ENCODE data around the gene SCART1.
"Not testable (repeated sequence)": the region's sequence is repeated elsewhere in the genome, so short reads cannot be mapped to it uniquely, and the experiment has no call there.

The SCART1 gene

DNA sequence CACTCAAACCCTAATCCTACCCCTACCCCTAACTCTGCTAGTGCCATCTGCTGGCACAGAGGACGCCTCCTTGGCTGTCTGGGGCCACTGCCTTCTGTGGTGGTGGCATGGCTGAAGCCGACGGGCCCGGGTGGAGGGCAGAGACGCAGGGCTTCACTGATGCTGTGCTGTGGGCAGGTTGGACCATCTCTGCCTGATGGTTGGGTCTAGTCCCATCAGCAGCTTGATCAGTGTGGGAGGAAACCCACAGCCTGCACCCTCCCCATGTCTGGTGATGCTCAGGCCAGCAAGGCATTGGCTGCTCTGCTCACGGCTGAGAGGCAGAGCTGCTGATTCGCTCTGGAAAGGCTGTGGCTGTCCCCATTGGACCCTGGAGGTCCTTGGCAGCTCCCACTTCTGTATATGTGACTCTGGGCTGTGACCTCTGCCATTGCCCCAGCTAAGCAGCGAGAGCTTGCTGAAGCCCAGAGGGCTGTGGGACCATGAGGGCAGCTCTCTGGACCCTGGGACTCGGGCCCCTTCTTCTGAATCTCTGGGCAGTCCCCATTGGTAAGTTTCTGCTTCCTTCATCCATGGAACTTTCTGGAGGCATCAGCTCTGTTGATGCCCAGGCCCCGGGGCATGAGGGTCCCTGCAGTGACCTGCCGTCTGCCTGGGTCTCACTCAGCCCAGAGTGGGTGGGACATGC is at the start of gene SCART1:
Gene SCART1 (plus strand): TSS at position 430 of the 688 bp plus-strand sequence. CDS start 53 bp downstream, at position 483.
- DNase-seq: no peak

DNA sequence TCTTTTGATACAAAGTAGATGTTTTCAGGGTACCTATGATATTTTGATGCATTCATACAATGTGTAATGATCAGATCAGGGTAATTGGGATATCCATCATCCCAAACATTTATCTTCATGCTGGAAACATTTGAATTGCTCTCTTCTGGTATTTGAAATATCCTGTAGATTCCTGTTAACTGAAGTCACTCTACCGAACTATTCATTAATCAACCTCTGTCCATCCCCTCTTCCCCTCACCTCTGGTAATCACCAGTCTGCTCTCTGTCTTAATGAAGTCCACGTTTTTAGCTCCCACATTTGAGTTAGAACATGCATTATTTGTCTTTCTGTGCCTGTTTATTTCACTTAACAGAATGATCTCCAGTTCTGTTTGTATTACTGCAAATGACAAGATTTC is 48.5 kb upstream of the SCART1 start:
- no peak for DNase-seq

GRCh38 chr10:133405844-133406527 is 47.8 kb upstream of the SCART1 start:
- no peak for DNase-seq

DNA sequence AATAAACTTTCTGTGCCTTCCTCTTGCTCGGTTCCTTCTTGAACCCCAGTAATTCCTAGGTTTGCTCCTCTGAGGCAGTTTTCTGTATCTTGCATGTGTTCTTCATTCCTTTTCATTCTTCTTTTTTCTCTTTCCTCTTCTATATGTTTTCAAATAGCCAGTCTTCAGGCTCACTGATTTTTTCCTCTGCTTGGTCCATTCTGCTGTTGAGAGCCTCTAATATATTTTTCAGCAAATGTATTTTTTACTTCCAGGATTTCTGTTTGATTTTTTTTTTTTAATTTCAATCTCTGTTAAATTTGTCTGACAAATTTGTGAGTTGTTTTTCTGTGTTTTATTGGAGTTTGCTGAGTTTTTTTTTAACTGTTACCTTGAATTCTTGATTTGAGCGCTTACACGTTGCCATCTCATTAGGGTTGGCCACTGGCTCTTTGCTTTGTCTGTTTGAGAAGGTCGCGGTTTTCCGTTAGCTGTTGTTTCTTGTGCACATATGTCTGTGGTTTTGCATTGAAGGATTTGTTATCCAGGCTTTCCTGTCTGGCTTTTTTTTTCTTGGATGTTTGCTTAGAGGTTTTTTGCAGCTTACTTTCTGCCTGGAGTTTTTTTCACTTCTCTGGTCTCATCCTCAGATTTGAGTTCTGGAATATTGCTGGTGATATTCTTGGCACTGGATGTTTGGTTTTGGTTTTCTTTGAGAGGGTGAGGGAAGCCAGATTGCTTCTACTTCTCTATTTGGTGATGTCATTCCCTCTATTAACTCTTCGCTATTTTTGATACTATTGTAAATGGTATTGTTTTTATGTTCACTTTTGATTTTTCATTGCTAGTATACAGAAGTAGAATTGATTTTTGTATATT is 42.0 kb upstream of the SCART1 start:
- DNase-seq: no peak

DNA sequence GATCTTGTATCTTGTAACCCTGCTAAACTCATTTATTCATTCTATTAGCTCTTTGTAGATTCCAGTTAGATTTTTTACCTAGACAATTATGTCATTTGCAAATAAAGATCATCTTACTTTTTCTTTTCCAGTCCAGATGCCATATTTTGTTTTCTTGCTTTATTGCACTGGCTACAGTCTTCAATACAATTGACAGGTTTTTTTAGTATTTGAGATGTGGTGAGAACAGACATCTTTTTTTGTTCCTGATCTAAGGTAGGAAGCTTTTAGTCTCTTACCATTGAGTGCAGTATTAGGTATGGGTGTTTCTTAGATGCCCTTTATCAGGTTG is 41.4 kb upstream of the SCART1 start:
- DNase-seq: no peak

GRCh38 chr10:133414401-133414800 is 39.3 kb upstream of the SCART1 start:
- not testable (repeated sequence) for DNase-seq

- DNase-seq: no peak
These were observed 38.0 kb upstream of the SCART1 start for GRCh38 chr10:133415752-133416151.

DNA sequence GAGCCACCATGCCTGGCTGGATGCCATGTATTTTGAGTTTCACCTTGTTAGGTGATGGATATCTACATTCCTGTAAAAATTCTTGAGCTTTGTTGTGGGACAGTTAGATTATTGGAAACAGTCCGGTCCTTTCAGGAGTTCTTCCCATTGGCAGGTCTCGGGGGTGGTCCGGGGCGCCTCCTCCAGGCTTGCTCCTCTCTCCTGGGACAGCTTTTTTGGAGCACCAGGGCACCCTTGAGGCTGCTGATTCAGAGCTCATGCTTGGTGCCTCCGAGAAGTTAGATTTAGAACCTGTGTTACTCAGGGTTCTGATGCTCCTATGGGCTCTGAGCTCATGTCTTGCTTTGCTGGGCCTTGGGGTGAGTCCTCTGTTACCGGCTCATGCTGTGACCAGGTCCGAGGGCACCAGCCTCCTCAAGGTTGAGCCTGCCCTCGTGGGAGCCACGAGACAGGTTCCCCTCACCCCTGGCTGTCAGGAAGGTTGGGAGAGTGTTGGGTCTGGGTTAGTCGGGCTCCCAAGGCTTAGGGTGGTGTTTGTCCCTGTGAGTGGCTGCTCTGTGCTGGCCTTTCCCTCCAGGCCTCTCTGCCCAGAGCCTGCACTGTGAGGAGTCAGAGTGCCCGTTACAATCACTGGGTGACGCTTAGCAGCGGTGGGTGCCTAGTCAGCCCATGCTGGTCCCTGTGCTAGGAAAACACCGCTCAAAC is 35.3 kb upstream of the SCART1 start:
- no peak for DNase-seq

DNA sequence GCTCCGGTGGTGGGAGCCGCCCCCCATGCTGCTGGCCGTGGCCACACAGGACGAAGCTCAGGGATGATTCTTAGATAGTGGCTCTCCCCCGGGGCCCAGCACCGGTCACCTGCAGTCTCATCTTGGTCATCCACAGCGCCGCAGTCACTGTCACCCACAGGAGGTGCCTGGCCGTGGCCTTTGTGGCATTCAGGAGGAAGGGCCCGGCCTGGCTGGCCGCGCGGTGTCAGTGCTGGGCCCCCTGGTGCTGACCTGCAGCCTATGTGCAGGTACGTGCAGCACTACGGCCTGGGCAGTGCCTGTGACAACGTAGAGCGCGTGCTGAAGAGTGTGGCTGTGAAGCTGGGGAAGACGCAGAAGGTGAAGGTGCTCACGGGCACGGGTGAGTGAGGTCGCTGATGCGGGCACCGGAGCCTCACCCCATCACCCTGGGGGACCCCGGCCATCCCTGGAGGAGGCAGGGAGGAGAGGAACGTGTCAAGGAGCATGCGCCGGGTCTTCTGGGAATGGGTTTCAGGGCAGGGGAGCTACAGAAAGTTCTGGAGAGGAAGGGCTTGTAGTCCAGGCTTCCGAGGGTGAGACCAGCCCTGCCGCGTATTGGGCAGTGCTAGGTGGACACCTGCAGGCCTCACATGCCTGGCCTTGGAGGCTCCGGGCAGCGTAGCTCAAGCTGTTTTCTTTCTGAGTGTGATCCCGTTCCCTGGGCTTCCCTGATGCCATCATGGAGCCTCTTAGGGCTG is 34.4 kb upstream of the SCART1 start:
- no peak for DNase-seq

- no peak for DNase-seq
These were observed 33.7 kb upstream of the SCART1 start for GRCh38 chr10:133420028-133420427.

GRCh38 chr10:133420579-133420978 is 33.2 kb upstream of the SCART1 start:
- no peak for DNase-seq

- no peak for DNase-seq
These were observed 32.2 kb upstream of the SCART1 start for GRCh38 chr10:133421336-133422222.

DNA sequence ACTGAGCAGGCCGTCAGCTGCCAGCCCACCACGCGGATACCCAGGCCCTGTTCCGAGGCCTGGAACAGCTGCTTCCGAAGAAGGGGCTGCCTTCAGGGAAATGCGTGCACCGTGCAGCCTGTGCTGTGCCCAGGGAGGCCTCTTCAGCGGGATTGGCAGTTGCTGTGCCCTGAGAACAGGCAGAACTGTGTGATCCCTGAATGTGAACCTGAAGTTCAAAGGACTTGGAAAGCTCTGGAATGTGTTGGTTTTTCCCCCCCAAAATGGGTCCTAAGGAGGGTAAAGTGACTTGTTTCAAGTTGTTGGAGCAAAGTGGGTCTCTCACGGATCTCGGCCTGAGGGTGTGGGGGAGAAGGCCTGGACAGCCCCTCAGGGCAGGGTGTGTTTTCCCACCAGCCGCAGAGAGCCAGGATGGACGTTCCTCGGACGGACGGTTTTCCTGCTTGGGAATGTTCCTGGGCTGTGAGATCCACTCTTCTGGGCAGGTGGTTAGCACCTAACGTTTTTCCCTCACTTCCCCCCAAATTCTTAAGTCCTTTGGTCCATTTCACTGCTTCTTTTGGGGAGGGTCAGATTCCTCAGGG is 31.4 kb upstream of the SCART1 start:
- DNase-seq: no peak

GRCh38 chr10:133422807-133423771 is 30.7 kb upstream of the SCART1 start:
- no peak for DNase-seq

DNA sequence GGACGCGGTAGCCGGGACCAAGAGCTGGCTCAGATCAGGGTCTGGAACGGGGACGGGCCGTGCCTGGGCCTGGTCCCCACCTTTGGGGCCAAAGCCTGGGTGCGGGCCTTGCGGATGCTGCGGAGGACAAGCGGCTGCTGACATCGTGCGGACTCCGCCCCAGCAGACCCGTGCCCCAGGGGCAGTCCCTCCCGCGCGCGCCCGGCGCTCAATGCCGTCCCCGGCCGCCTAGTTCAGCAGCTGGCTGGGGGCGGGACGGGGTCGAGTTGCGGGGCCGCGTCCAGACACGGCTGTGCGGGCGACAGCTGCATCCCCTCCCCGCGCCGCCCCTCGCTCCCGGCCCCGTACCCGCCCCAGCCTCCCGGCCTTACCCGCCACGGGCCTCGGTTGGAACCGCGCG is 29.6 kb upstream of the SCART1 start:
- not testable (repeated sequence) for DNase-seq

DNA sequence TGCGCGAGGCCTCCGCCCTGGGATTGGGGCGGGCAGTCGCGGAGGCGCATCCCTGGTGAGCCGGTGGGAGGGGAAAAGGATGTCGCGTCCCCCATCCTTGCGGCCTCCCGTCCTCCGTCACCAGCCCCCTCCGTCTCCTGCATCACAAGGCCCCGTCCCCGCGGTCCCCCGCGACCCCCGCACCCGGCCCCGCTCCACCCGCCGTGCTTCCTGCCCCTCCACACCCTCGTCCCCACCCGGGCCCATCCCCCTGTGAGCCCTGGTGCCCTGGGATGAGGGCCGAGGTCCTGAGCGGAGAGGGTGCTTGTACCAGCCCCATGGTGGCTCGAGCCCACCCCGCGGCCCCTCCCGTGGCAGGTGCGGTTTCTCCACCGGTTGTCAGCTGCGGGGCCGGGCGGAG is 29.1 kb upstream of the SCART1 start, which contains the start of gene SPRN:
Gene SPRN (minus strand): TSS at position 25 of the 400 bp plus-strand sequence. CDS start 944 bp downstream, outside the sequence.
- DNase-seq: not testable (repeated sequence)

GRCh38 chr10:133429571-133429970 is 24.2 kb upstream of the SCART1 start:
- not testable (repeated sequence) for DNase-seq

DNA sequence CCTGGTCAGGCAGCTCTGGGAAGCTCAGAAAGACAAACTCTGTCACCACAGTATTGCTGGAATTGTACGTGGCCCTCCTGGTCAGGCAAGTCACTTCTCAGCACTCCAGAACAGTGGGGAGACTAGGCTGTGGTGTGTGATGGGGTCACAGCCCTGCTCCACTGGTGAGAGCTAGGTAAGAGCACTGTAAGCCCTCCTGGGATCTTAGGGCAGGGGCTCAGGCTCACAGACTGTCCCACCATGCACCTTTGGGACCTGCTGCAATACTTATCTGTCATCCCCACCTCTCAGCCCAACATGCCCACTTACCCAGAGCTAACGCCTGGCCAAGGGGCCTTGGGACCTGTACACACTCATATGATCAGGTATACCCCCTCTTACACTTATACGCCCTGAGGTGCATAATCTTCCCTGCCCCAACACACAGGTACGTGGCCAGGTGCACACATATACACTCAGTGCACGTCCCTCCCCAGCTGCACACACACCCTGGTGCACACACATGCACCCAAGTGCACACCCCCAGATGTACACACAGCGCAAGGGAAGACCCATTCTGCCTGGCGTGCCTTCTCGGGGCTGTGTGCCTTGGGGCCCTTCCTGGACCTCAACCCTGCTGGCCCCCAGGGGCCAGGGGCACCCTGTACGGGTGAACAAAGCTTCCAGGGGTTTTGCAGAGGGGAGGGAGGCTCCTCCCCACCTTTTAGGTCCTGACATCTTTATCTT is 21.7 kb upstream of the SCART1 start:
- DNase-seq: not testable (repeated sequence)

DNA sequence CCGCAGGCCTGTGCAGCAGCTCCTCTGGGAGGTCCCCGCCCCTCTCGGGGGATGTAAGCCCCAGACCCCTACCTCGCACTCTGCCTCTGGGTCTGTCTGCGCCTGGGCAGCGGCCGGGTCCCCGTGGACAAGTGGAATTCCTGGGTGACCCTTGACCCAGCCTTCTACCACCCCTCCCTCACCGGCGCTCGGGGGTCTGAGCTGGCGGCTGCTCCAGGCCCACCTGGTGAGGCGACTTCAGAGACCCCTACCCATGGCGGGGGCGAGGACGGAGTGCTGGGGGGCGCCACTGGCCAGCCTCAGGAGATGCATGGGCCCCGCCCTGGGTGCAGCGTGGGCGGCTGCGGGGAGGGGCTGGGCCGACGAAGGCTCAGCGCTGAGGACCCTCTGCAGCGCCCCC is 21.0 kb upstream of the SCART1 start:
- DNase-seq: not testable (repeated sequence)

Measured in NCI-H1092 treated with DMSO at 0.1 percent for 48 hours (cell line).